ENCODE data around the gene EFTUD2. TPM values are rescaled to one million over a fixed set of nuclear protein-coding genes. Genes with fewer than 3 reads are reported as not detected.

Gene EFTUD2
- total and polyA plus RNA-seq, 2 experiments from 2014 or later = 60.1 to 63.7 TPM

- peaks cover 25% of the 10 kb centered on the region; the same call in 1 of the 2 replicates for H3K36me3 ChIP-seq (ENCODE audit: low read depth)
- no peaks in the 10 kb centered on the region for H3K9me2 ChIP-seq (ENCODE audit: insufficient read depth)
- H3K9ac ChIP-seq = no peak overlapping the region
- no peaks in the 10 kb centered on the region for H3K27me3 ChIP-seq (replicated peaks; ENCODE audit: insufficient read depth)
- no peak overlapping the region for H2AFZ ChIP-seq
- WGBS, 2 experiments (ENCODE audit: low coverage in 1 of 2, low lambda C conversion rate in 2 of 2, missing lambda C conversion rate in 2 of 2) = 70% methylated on average over 10 of the region's 10 CpGs
- no peak for DNase-seq
- no peaks in the 10 kb centered on the region for H3K79me2 ChIP-seq (ENCODE audit: insufficient read depth)
- no peak overlapping the region for H3K4me3 ChIP-seq
- peaks cover 14% of the 10 kb centered on the region for H3K4me1 ChIP-seq (ENCODE audit: insufficient read depth)
- in situ Hi-C loops (cut with MboI) = loop anchor here (5.0 kb wide), 1 partner anchor 93 kb away; no protein-coding TSS in a partner anchor
- peaks cover 25% of the 10 kb centered on the region; the same call in 1 of the 2 replicates for H3F3A ChIP-seq (ENCODE audit: insufficient read depth)
- H3K4me2 ChIP-seq (ENCODE audit: unreplicated experiment) = no peak overlapping the region
- H3K27ac ChIP-seq = no peak overlapping the region
- TF ChIP-seq EZH2phosphoT487 (IDR thresholded peaks at IDR 0.05; ENCODE audit: insufficient read depth, low read depth) = no peak
- no peak for TF ChIP-seq EZH2 (IDR thresholded peaks at IDR 0.05; ENCODE audit: insufficient read depth, poor library complexity, severe bottlenecking)
- no peaks in the 10 kb centered on the region for H4K20me1 ChIP-seq (ENCODE audit: insufficient read depth)
- H3K9me3 ChIP-seq (ENCODE audit: low read depth) = no peaks in the 10 kb centered on the region
Observed at GRCh38 chr17:44864831-44865230, 34.4 kb downstream of the EFTUD2 start.

- Histone ChIP-seq H3K9ac (no peak overlapping the region), H2AFZ (no peak overlapping the region), H3K4me1 (ENCODE audit: insufficient read depth) (peaks cover 14% of the 10 kb centered on the region), H3K27ac (no peak overlapping the region), H3K4me3 (no peak overlapping the region), H3F3A (ENCODE audit: insufficient read depth) (peaks cover 25% of the 10 kb centered on the region; the same call in 1 of the 2 replicates), H3K9me2 (ENCODE audit: insufficient read depth) (no peaks in the 10 kb centered on the region), H3K9me3 (ENCODE audit: low read depth) (no peaks in the 10 kb centered on the region), H3K36me3 (ENCODE audit: low read depth) (peaks cover 35% of the 10 kb centered on the region; the same call in 1 of the 2 replicates), H4K20me1 (ENCODE audit: insufficient read depth) (no peaks in the 10 kb centered on the region), H3K79me2 (ENCODE audit: insufficient read depth) (no peaks in the 10 kb centered on the region), H3K27me3 (replicated peaks; ENCODE audit: insufficient read depth) (no peaks in the 10 kb centered on the region), H3K4me2 (ENCODE audit: unreplicated experiment) (no peak overlapping the region)
- TF ChIP-seq EZH2 (IDR thresholded peaks at IDR 0.05; ENCODE audit: insufficient read depth, poor library complexity, severe bottlenecking) (no peak), EZH2phosphoT487 (IDR thresholded peaks at IDR 0.05; ENCODE audit: insufficient read depth, low read depth) (no peak)
- no peak for DNase-seq
- WGBS, 2 experiments (ENCODE audit: low coverage in 1 of 2, low lambda C conversion rate in 2 of 2, missing lambda C conversion rate in 2 of 2) = 91% methylated on average over 12 of the region's 12 CpGs
- in situ Hi-C loops (cut with MboI) = loop anchor here (5.0 kb wide), 1 partner anchor 91 kb away; no protein-coding TSS in a partner anchor
Observed at GRCh38 chr17:44863061-44863918, 36.0 kb downstream of the EFTUD2 start.

GRCh38 chr17:44862278-44862914, 36.8 kb downstream of the EFTUD2 start:
- Histone ChIP-seq H3F3A (ENCODE audit: insufficient read depth) (peaks cover 19% of the 10 kb centered on the region; the same call in 1 of the 2 replicates), H3K9me3 (ENCODE audit: low read depth) (no peaks in the 10 kb centered on the region), H3K27ac (no peak overlapping the region), H3K4me2 (ENCODE audit: unreplicated experiment) (no peak overlapping the region), H3K36me3 (ENCODE audit: low read depth) (peaks cover 30% of the 10 kb centered on the region; the same call in 1 of the 2 replicates), H3K9me2 (ENCODE audit: insufficient read depth) (no peaks in the 10 kb centered on the region), H3K79me2 (ENCODE audit: insufficient read depth) (no peaks in the 10 kb centered on the region), H3K27me3 (replicated peaks; ENCODE audit: insufficient read depth) (no peaks in the 10 kb centered on the region), H2AFZ (no peak overlapping the region), H4K20me1 (ENCODE audit: insufficient read depth) (no peaks in the 10 kb centered on the region), H3K9ac (no peak overlapping the region), H3K4me1 (ENCODE audit: insufficient read depth) (peaks cover 14% of the 10 kb centered on the region), H3K4me3 (no peak overlapping the region)
- no peak for DNase-seq
- TF ChIP-seq EZH2 (IDR thresholded peaks at IDR 0.05; ENCODE audit: insufficient read depth, poor library complexity, severe bottlenecking) (no peak), EZH2phosphoT487 (IDR thresholded peaks at IDR 0.05; ENCODE audit: insufficient read depth, low read depth) (no peak)
- in situ Hi-C loops (cut with MboI) = loop anchor here (5.0 kb wide), 1 partner anchor 90 kb away; no protein-coding TSS in a partner anchor
- WGBS, 2 experiments (ENCODE audit: low coverage in 1 of 2, low lambda C conversion rate in 2 of 2, missing lambda C conversion rate in 2 of 2) = 86 to 90% methylated on average over 9 of the region's 9 CpGs

- no peaks in the 10 kb centered on the region for H3K4me1 ChIP-seq (ENCODE audit: insufficient read depth)
- no peak overlapping the region for H3K4me2 ChIP-seq (ENCODE audit: unreplicated experiment)
- WGBS, 2 experiments (ENCODE audit: low coverage in 1 of 2, low lambda C conversion rate in 2 of 2, missing lambda C conversion rate in 2 of 2) = 98 to 100% methylated on average over 5 of the region's 5 CpGs
- no peak for DNase-seq
- H3K27me3 ChIP-seq (replicated peaks; ENCODE audit: insufficient read depth) = no peaks in the 10 kb centered on the region
- no peak overlapping the region for H3K27ac ChIP-seq
- H3K36me3 ChIP-seq (ENCODE audit: low read depth) = peaks cover 28% of the 10 kb centered on the region; the same call in 1 of the 2 replicates
- no peak for TF ChIP-seq EZH2 (IDR thresholded peaks at IDR 0.05; ENCODE audit: insufficient read depth, poor library complexity, severe bottlenecking)
- no peak for TF ChIP-seq EZH2phosphoT487 (IDR thresholded peaks at IDR 0.05; ENCODE audit: insufficient read depth, low read depth)
- in situ Hi-C loops (cut with MboI) = loop anchor here (5.0 kb wide), 1 partner anchor 87 kb away; no protein-coding TSS in a partner anchor
- no peak overlapping the region for H2AFZ ChIP-seq
- no peaks in the 10 kb centered on the region for H4K20me1 ChIP-seq (ENCODE audit: insufficient read depth)
- H3K79me2 ChIP-seq (ENCODE audit: insufficient read depth) = no peaks in the 10 kb centered on the region
- H3K9me3 ChIP-seq (ENCODE audit: low read depth) = no peaks in the 10 kb centered on the region
- no peak overlapping the region for H3K9ac ChIP-seq
- no peaks in the 10 kb centered on the region for H3K9me2 ChIP-seq (ENCODE audit: insufficient read depth)
- H3K4me3 ChIP-seq = no peak overlapping the region
- H3F3A ChIP-seq (ENCODE audit: insufficient read depth) = no peaks in the 10 kb centered on the region
Observed at GRCh38 chr17:44859701-44860100, 39.5 kb downstream of the EFTUD2 start.

All from GM23248 (cell line).